ENCODE measurements around the gene CDC45. TPM values are rescaled to one million over a fixed set of nuclear protein-coding genes. Genes with fewer than 3 reads are reported as not detected.

CDC45 gene
- total RNA-seq, 4 donors from 2014 or later = 3.4 to 16.7 (median 9.1) TPM

DNA sequence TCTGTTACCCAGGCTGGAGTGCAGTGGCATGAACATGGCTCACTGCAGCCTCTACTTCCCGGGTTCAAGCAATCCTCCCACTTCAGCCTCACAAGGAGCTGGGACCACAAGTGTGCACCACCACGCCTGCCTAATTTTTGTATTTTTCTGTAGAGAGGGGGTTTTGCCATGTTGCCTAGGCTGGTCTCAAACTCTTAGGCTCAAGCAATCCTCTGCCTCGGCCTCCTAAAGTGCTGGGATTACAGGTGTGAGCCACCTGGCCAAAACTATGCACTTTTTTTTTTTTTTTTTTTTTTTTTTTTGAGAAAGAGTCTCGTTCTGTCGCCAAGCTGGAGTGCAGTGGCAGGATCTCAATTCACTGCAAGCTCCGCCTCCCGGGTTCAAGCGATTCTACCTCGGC is 56.8 kb downstream of the CDC45 start:
- no peak overlapping the region for H3K27ac ChIP-seq
- peaks cover 0 to 12% (median 0%) of the 10 kb centered on the region in 4 donors for H3K27me3 ChIP-seq
- H3K9me3 ChIP-seq = no peaks in the 10 kb centered on the region
- no peaks in the 10 kb centered on the region for H3K4me1 ChIP-seq
- TF ChIP-seq POLR2A (IDR thresholded peaks at IDR 0.05) = no peak
- no peak for TF ChIP-seq CTCF (IDR thresholded peaks at IDR 0.05)
- H3K36me3 ChIP-seq = no peaks in the 10 kb centered on the region
- H3K4me3 ChIP-seq = no peak overlapping the region
- no peak for DNase-seq
- intact Hi-C loops (cut with DNase I) = no loop called here
- WGBS, 2 donors = 86 to 88% methylated on average over 8 to 9 of the region's 9 CpGs

DNA sequence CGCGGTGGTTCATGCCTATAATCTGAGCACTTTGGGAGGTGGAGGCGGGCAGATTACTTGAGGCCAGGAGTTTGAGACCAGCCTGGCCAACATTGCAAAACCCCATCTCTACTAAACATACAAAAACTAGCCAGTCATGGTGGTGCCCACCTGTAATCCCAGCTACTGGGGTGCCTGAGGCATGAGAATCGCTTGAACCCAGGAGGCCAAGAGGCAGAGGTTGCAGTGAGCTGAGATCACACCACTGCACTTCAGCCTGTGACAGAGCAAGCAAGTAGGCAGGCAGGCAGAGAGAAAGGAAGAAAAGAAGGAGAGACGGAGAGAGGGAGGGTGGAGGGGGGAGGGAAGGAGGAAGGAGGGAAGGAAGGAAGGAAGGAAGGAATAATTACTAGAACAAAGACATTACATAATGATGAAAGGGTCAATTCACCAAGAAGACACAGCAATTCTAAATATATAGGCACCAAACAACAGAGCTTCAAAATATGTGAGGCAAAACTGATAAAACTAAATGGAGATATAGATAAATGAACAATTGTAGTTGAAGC is 58.3 kb downstream of the CDC45 start:
- intact Hi-C loops (cut with DNase I) = no loop called here
- WGBS, 2 donors = 88 to 91% methylated on average over 4 to 5 of the region's 5 CpGs
- no peaks in the 10 kb centered on the region for H3K36me3 ChIP-seq
- no peaks in the 10 kb centered on the region for H3K9me3 ChIP-seq
- TF ChIP-seq CTCF (IDR thresholded peaks at IDR 0.05) (no peak), POLR2A (IDR thresholded peaks at IDR 0.05) (no peak)
- H3K4me3 ChIP-seq = no peak overlapping the region
- DNase-seq = no peak
- H3K27me3 ChIP-seq = peaks cover 0 to 12% (median 0%) of the 10 kb centered on the region in 4 donors
- no peak overlapping the region for H3K27ac ChIP-seq
- H3K4me1 ChIP-seq = no peaks in the 10 kb centered on the region

DNA sequence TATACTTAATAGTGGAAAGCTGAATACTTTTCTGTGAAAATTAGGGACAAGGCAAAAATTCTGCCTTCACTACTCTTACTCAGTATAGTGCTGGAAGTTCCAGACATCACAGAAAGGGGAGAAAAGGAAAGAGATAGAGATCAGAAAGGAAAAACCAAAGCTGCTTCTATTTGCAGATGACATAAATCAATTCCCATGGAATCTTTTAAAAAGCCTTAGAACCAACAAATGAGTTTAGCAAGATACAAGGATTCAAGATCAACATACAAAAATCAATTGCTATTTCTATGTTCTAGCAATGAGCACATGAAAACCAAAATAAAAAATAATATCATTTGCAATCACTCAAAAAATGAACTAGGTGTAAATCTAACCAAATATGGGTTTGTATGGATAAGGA is 60.7 kb downstream of the CDC45 start:
- no peaks in the 10 kb centered on the region for H3K36me3 ChIP-seq
- no peak overlapping the region for H3K27ac ChIP-seq
- H3K27me3 ChIP-seq = peaks cover 0 to 19% (median 0%) of the 10 kb centered on the region in 4 donors
- H3K4me3 ChIP-seq = no peak overlapping the region
- DNase-seq = no peak
- TF ChIP-seq CTCF (IDR thresholded peaks at IDR 0.05) (no peak), POLR2A (IDR thresholded peaks at IDR 0.05) (no peak)
- no peaks in the 10 kb centered on the region for H3K9me3 ChIP-seq
- H3K4me1 ChIP-seq = peaks cover 0 to 7% (median 3%) of the 10 kb centered on the region in 3 donors
- intact Hi-C loops (cut with DNase I) = no loop called here

DNA sequence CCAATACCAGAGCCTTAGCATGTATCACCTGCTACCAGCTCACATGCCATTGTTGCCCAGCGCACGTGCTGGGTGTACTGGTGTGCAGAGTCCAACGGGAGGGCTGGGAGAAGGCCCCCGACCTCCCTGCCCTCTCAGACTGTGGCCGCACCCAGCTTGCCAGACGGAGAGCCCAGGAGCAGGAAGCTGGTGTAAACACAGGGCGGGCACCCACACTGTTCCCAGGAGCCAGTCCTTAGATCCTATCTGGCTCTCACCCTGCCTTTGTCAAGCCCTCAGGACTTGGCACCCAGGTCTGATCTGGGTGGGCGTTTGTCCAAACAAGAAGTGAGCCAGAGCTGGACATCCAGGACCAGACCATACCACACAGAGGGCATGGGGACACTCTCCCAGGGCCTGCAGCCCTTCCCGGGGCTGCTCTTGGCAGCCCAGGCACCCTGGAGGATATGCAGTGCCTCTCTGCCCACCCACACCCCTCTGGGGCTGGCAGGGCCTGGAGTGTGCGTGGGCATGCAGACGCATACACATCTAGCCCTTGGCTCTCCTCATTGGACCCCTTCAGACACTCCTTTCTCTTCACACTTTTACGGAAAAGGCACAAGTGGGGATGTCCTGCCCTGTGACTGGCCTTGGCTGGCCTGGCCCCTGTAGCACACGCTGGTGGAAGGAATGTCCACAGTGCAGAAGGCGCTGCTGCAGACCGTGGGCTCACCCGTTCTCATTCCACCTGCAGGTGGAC is 64.4 kb downstream of the CDC45 start:
- H3K4me3 ChIP-seq = no peak overlapping the region
- no peaks in the 10 kb centered on the region for H3K9me3 ChIP-seq
- intact Hi-C loops (cut with DNase I) = no loop called here
- peaks cover 0 to 7% (median 3%) of the 10 kb centered on the region in 3 donors for H3K4me1 ChIP-seq
- WGBS, 2 donors = 57 to 61% methylated on average over 9 to 11 of the region's 16 CpGs
- H3K27ac ChIP-seq = no peak overlapping the region
- H3K36me3 ChIP-seq = no peaks in the 10 kb centered on the region
- H3K27me3 ChIP-seq = peaks cover 0 to 7% (median 0%) of the 10 kb centered on the region in 4 donors
- TF ChIP-seq CTCF (IDR thresholded peaks at IDR 0.05) (no peak), POLR2A (IDR thresholded peaks at IDR 0.05) (no peak)
- no peak for DNase-seq

GRCh38 chr22:19545935-19546207 is 66.2 kb downstream of the CDC45 start:
- TF ChIP-seq CTCF (IDR thresholded peaks at IDR 0.05) = no peak
- no peak for TF ChIP-seq POLR2A (IDR thresholded peaks at IDR 0.05)
- Histone ChIP-seq H3K4me3 (no peak overlapping the region), H3K27ac (no peak overlapping the region), H3K36me3 (no peaks in the 10 kb centered on the region), H3K9me3 (no peaks in the 10 kb centered on the region), H3K27me3 (peaks cover 0 to 7% (median 0%) of the 10 kb centered on the region in 4 donors), H3K4me1 (peaks cover 0 to 7% (median 3%) of the 10 kb centered on the region in 3 donors)
- DNase-seq = no peak
- WGBS, 2 donors = 81 to 89% methylated on average over 5 of the region's 5 CpGs
- intact Hi-C loops (cut with DNase I) = no loop called here
